Colonic mucosa (tissue), 4 donors: ENCODE results near the gene CALML5. TPM values are rescaled to one million over a fixed set of nuclear protein-coding genes. Genes with fewer than 3 reads are reported as not detected.

ENCODE experiments used
- DNase-seq: peaks from one replicate; pipeline ENCODE4 v3.0.0-alpha.2; 2020
- H3K27ac ChIP-seq: fragments of 200-600 bp; one replicate; pipeline ENCODE4 v1.8.0; 2021
- H3K27me3 ChIP-seq: fragments of 200-600 bp; one replicate; pipeline ENCODE4 v1.8.0; 2021
- H3K36me3 ChIP-seq: fragments of 200-600 bp; one replicate; pipeline ENCODE4 v1.8.0; 2021
- H3K4me1 ChIP-seq: fragments of 200-600 bp; one replicate; pipeline ENCODE4 v1.8.0; 2021; ENCODE audit warnings: mild to moderate bottlenecking
- H3K4me3 ChIP-seq: fragments of 200-600 bp; one replicate; pipeline ENCODE4 v1.8.0; 2021
- H3K9ac ChIP-seq, 2 donors: one replicate each; pipeline ENCODE4 v1.7.0; 2013; ENCODE audit warnings: control low read depth in 2 of 2, low read depth in 2 of 2, low read length in 2 of 2
- H3K9me3 ChIP-seq: fragments of 200-600 bp; one replicate; pipeline ENCODE4 v1.8.0; 2021
- intact Hi-C: fragments of 100-400 bp; cut with DNase I; formaldehyde crosslinking; loops from one replicate; pipeline ENCODE4 v1.14.1; 2022
- total RNA-seq, 2 donors: library from RNA; stranded (reverse); fragmentation: NEBNext Ultra II Directional in 1 of 2; extraction: Animal tissue kit (Norgen Biotek cat#: 25700) in 1 of 2; gene quantifications; one replicate each; pipeline ENCODE4 v1.2.1, GENCODE V29; 2021
- TF ChIP-seq, protein P1 (sequence below): fragments of 200-600 bp; IDR thresholded peaks from one replicate; pipeline ENCODE4 v1.8.0; 2022; ENCODE audit warnings: antibody characterized with exemption, mild to moderate bottlenecking
- donor health status: healthy.
- donor health status: DM: no; HTN: no; CAD: no.
- donor health status: DM: no; HTN: no; CAD: no.

Gene CALML5
- total RNA-seq, 2 donors from 2014 or later: not detected

DNA sequence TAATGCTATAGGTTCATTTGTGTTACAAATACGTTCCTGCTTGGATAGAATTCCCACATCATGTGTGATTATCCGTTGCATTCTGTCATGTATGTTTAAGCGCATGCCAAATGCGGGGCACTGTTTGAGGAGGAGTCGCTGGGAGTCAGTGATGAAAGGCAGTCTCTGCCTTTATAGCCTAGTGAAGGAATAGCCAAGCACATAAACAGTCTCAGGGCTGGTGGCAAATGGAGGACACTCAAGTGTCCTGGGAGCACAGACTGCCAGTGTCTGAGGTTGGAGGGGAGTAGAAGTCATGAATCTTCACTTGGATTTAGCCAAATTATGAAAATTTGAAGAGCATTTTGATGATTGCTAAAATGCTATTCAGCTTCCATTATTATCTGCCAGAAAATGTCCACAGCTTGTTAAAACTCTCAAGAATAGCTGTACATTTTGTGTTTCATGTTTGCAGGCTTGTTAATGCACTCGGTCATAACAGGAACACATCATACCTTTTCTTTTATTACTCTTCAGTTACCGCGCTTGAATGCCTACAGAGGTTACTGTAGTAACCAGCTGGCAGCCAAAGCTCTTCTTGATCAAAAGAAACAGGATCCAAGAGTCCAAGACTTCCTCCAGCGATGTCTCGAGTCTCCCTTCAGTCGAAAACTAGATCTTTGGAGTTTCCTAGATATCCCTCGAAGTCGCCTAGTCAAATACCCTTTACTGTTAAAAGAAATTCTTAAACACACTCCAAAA is 45.5 kb downstream of the CALML5 start:
- H3K27me3 ChIP-seq: no peaks in the 10 kb centered on the region
- H3K4me1 ChIP-seq: no peaks in the 10 kb centered on the region
- no peak overlapping the region for H3K27ac ChIP-seq
- no peak overlapping the region for H3K4me3 ChIP-seq
- DNase-seq: no peak
- TF ChIP-seq, protein P1, sequence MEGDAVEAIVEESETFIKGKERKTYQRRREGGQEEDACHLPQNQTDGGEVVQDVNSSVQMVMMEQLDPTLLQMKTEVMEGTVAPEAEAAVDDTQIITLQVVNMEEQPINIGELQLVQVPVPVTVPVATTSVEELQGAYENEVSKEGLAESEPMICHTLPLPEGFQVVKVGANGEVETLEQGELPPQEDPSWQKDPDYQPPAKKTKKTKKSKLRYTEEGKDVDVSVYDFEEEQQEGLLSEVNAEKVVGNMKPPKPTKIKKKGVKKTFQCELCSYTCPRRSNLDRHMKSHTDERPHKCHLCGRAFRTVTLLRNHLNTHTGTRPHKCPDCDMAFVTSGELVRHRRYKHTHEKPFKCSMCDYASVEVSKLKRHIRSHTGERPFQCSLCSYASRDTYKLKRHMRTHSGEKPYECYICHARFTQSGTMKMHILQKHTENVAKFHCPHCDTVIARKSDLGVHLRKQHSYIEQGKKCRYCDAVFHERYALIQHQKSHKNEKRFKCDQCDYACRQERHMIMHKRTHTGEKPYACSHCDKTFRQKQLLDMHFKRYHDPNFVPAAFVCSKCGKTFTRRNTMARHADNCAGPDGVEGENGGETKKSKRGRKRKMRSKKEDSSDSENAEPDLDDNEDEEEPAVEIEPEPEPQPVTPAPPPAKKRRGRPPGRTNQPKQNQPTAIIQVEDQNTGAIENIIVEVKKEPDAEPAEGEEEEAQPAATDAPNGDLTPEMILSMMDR: no peak
- H3K9me3 ChIP-seq: no peaks in the 10 kb centered on the region
- H3K9ac ChIP-seq: no peak overlapping the region
- H3K36me3 ChIP-seq: peaks cover 38% of the 10 kb centered on the region
- intact Hi-C loops: no loop called here

DNA sequence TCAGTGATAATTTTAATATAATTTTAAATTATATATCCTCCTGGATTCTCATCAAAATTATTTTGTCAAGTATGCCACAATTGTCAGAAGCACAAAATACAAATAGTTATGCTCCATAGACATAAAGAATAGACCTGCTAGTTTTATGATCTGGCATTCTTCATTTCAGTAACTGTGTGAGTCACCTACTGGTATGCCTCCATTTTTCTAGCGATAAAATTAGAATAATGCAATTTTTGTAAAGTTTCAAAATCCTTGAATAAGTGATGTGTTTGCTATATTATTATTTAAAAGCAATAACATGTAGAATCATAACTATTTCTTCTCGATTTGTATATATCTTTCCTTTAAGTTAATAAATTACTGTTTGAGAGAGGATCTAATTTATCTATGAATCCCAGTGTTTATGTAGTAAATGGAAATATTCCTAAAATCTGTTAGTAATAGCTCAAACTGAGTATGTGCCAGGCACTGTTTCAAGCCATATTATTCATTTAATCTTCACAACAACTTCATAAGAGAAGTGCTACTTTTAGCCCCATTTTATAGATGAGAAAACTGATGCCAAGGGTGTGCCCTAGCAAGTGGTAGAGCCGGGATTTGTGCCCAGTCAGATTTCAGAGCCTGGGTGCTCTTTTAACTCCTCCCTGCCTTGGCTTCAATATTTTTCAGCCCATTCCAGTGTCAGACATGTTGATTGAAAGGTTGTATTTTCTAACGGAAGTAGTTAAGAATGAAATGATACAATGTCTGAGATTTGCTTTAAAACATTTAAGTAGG is 48.6 kb downstream of the CALML5 start:
- Histone ChIP-seq H3K27me3 (no peaks in the 10 kb centered on the region), H3K36me3 (peaks cover 27% of the 10 kb centered on the region), H3K4me1 (peaks cover 3% of the 10 kb centered on the region), H3K27ac (no peak overlapping the region), H3K9ac (peak overlapping the region in 1 of 2 donors; percentile 13), H3K4me3 (no peak overlapping the region), H3K9me3 (no peaks in the 10 kb centered on the region)
- TF ChIP-seq, protein P1: no peak
- intact Hi-C loops: no loop called here
- no peak for DNase-seq

DNA sequence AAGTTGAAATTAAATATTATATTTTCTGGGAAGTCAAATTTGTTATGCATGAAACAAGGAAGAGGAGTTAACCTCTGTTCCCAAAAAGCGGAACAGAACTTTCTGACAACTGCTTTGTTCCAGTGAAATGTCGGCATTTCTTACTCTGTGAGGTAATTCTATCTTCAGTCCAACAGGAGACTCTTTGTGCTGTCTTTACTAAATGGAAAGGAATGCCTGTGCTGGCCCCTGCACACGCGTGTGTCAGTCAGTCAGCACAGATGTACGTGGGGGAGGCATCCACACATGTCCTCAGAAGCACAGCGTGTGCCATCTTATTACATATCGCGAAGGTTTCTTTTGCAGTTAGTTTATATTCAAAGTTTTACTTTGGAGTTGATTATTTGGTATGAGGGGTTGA is 49.5 kb downstream of the CALML5 start:
- no peak for DNase-seq
- no peaks in the 10 kb centered on the region for H3K27me3 ChIP-seq
- peak overlapping the region in 1 of 2 donors; percentile 75 for H3K9ac ChIP-seq
- peak overlapping the region; percentile 79 for H3K27ac ChIP-seq
- TF ChIP-seq, protein P1: no peak
- H3K4me1 ChIP-seq: peaks cover 3% of the 10 kb centered on the region
- peak overlapping the region; percentile 40 for H3K4me3 ChIP-seq
- peaks cover 22% of the 10 kb centered on the region for H3K36me3 ChIP-seq
- H3K9me3 ChIP-seq: no peaks in the 10 kb centered on the region
- intact Hi-C loops: loop anchor here (5.0 kb wide), 1 partner anchor 97 kb away; no protein-coding TSS in a partner anchor

DNA sequence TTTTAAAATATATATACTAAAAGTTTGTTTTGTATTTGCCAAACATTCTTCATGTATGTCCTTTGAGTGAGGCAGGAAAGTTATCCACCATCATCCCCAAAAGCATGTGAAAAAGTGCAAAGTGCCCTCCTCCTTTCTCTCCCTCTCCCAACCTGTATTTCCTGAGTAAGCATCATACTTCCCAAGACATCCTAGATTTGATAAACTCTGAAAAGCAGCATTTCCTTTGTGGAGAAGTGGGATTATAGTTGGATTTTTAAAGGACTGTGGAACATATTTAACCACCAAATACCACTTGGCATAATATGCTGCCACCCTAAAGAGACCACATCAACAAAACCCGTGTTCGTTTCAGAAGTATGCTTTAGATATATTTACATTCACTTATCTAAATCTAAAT is 50.1 kb downstream of the CALML5 start:
- H3K36me3 ChIP-seq: peaks cover 17% of the 10 kb centered on the region
- DNase-seq: no peak
- peaks cover 3% of the 10 kb centered on the region for H3K4me1 ChIP-seq
- TF ChIP-seq, protein P1: no peak
- peak overlapping the region; percentile 79 for H3K27ac ChIP-seq
- peak overlapping the region; percentile 40 for H3K4me3 ChIP-seq
- no peaks in the 10 kb centered on the region for H3K9me3 ChIP-seq
- H3K9ac ChIP-seq: peak overlapping the region in 1 of 2 donors; percentile 78
- no peaks in the 10 kb centered on the region for H3K27me3 ChIP-seq
- intact Hi-C loops: loop anchor here (5.0 kb wide), 1 partner anchor 98 kb away; no protein-coding TSS in a partner anchor

Other genes with a start within 250 kb of the CALML5 start
- 1 to 10 TPM; 4.0 TPM for gene UCN3, start 134.6 kb downstream of the CALML5 start, total RNA-seq
- 10 to 100 TPM; 12.8 to 39.6 TPM for gene TUBAL3, start 94.7 kb downstream of the CALML5 start, total RNA-seq
- 100 to 1,000 TPM; 174 to 455 TPM for gene NET1, start 87.0 kb downstream of the CALML5 start, total RNA-seq
- under 1 TPM; 0.11 to 0.40 TPM for gene CALML3, start 25.4 kb upstream of the CALML5 start, total RNA-seq
- gene ASB13, start 167.0 kb upstream of the CALML5 start, total RNA-seq: 10 to 100 TPM; 36.1 to 36.2 TPM
- gene TASOR2, start 185.3 kb upstream of the CALML5 start, total RNA-seq: 10 to 100 TPM; 41.4 to 57.2 TPM